ENCODE data around the gene IDE. TPM values are rescaled to one million over a fixed set of nuclear protein-coding genes. Genes with fewer than 3 reads are reported as not detected.

Gene IDE
- total and polyA plus RNA-seq, 2 of the 13 experiments (the other 11 are each of a cell fraction or from before 2014, with no cell fraction given), result 16.1 to 52.1 TPM

- TF ChIP-seq PRDM15 (CRISPR knock-in tag; IDR thresholded peaks at IDR 0.05) (peak; percentile 61; the same call in 1 of the 2 replicates), ATF1 (CRISPR knock-in tag; IDR thresholded peaks at IDR 0.05) (peak; percentile 68), HNF4G (IDR thresholded peaks at IDR 0.05; ENCODE audit: borderline replicate concordance, low read depth, low read length) (no peak), HNF4G (CRISPR knock-in tag; IDR thresholded peaks at IDR 0.05; ENCODE audit: borderline replicate concordance, low read depth) (no peak), GPN1 (CRISPR knock-in tag; IDR thresholded peaks at IDR 0.05; ENCODE audit: borderline replicate concordance) (no peak), CEBPB (IDR thresholded peaks at IDR 0.05; ENCODE audit: borderline replicate concordance, low read depth, low read length) (no peak), FOXK1 (CRISPR knock-in tag; IDR thresholded peaks at IDR 0.05; ENCODE audit: borderline replicate concordance, low read depth) (peak; percentile 75; the same call in 1 of the 2 replicates), SYNCRIP (IDR thresholded peaks at IDR 0.05; ENCODE audit: insufficient read depth, low read depth, low read length) (no peak), NFIB (CRISPR knock-in tag; IDR thresholded peaks at IDR 0.05; ENCODE audit: borderline replicate concordance) (no peak), CENPBD1 (CRISPR knock-in tag; IDR thresholded peaks at IDR 0.05; ENCODE audit: borderline replicate concordance, low read depth) (no peak), CENPX (CRISPR knock-in tag; IDR thresholded peaks at IDR 0.05) (no peak), HIC2 (CRISPR knock-in tag; IDR thresholded peaks at IDR 0.05; ENCODE audit: low read depth) (no peak), ARID3A (IDR thresholded peaks at IDR 0.05; ENCODE audit: low read depth, low read length) (peak; percentile 14; the same call in 1 of the 2 replicates), AHDC1 (CRISPR knock-in tag; IDR thresholded peaks at IDR 0.05; ENCODE audit: borderline replicate concordance) (0 out of 2 replicates have a peak, but pooled peaks have one; percentile 50)
These were observed 17.7 kb upstream of the IDE start (continued) for GRCh38 chr10:92591550-92592022.

All from HepG2 (cell line).